ENCODE data around the gene ZNF669. TPM values are rescaled to one million over a fixed set of nuclear protein-coding genes. Genes with fewer than 3 reads are reported as not detected.

ZNF669 gene
- total RNA-seq, 4 donors from 2014 or later = 3.9 to 6.6 (median 5.6) TPM

- no peak for TF ChIP-seq CTCF (IDR thresholded peaks at IDR 0.05; ENCODE audit: low read depth)
These were observed 3.4 kb downstream of the ZNF669 start for GRCh38 chr1:247100676-247101279.

DNA sequence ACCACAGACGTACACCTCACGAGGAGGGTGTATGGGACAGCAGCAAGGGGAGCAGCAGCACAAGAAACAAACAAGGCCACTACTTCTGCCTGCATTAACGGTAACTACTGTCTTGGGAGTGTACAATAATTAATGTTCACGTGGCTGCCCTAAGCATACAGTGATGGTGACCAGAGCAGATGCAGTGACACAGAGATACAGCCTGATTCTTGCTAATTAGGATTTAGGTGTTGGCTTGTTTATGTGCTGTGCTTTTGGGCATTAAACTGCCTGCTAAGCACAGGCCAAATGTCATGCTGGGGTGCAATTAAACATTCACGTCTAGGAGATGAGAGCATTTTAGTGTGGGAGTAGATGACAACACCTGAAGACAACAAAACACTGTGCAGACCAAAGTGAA is 7.2 kb downstream of the ZNF669 start:
- no peak for TF ChIP-seq CTCF (IDR thresholded peaks at IDR 0.05; ENCODE audit: low read depth)

DNA sequence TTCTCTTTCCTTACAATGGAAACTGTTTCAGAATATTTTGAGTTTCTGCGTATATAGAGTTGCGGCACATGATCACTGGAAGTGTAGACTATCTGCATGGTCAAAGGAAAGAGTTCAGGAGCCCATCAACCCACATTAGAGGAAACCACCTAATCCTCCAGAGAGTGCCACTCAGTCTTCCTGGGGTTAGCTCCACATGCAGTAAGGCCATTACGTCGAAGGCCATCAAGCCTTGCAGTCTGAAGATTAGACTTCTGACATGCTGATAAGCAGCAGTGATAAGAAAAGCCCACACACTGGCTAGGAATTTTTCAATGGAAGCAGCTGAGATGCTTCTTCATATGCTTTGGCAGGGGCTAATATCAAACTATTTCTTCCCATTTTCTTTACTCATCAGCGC is 7.6 kb downstream of the ZNF669 start:
- TF ChIP-seq CTCF (IDR thresholded peaks at IDR 0.05; ENCODE audit: low read depth) = no peak

- no peak for TF ChIP-seq CTCF (IDR thresholded peaks at IDR 0.05; ENCODE audit: low read depth)
These were observed 8.0 kb downstream of the ZNF669 start for GRCh38 chr1:247096112-247096511.

- no peak for TF ChIP-seq CTCF (IDR thresholded peaks at IDR 0.05; ENCODE audit: low read depth)
These were observed 13.7 kb downstream of the ZNF669 start for GRCh38 chr1:247090455-247090854.

- no peak for TF ChIP-seq CTCF (IDR thresholded peaks at IDR 0.05; ENCODE audit: low read depth)
These were observed 14.4 kb downstream of the ZNF669 start for GRCh38 chr1:247089616-247090375.

DNA sequence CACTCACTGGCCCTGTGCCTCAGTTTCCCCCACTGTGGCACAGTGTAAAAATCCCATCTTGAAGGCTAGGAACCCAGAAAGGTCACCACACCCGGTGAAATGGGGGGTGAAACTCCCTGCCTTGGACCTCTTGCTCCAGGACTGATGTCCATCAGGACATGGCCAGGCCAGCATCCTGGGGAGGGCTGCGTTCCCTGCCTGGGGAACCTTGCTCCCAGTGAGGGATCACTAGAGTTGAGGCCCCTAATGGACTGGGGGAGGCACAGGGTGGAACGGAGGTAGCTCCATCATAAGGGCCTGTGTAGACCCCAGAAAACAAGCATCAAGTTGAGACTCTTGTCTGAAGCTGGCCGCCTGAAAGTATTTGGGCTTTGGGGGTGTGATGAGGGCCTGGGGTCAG is 15.2 kb downstream of the ZNF669 start:
- no peak for TF ChIP-seq CTCF (IDR thresholded peaks at IDR 0.05; ENCODE audit: low read depth)

All from subcutaneous adipose tissue (tissue), 4 donors.